Neuronal stem cell (in vitro differentiated cells): ENCODE measurements around the gene OR51B2.
"Not testable (repeated sequence)": the region's sequence is repeated elsewhere in the genome, so short reads cannot be mapped to it uniquely, and the experiment has no call there.

Experiments used
- DNase-seq: peaks from one replicate; pipeline ENCODE4 v3.0.0-alpha.2; 2013; ENCODE audit warnings: low spot score
- H2AFZ ChIP-seq: one replicate; pipeline ENCODE4 v1.6.1; 2013; ENCODE audit warnings: mild to moderate bottlenecking, low read length, inconsistent platforms
- H2AK5ac ChIP-seq: 2 replicates; pipeline ENCODE4 v1.6.1; 2013; ENCODE audit warnings: low read depth, mild to moderate bottlenecking, inconsistent platforms, low read length, moderate library complexity, mixed read lengths
- H2BK120ac ChIP-seq: 2 replicates; pipeline ENCODE4 v1.6.1; 2013; ENCODE audit warnings: low read depth, mild to moderate bottlenecking, inconsistent platforms, low read length, moderate library complexity, mixed read lengths
- H2BK12ac ChIP-seq: one replicate; pipeline ENCODE4 v1.6.1; 2013; ENCODE audit warnings: low read length, inconsistent platforms
- H2BK15ac ChIP-seq: 2 replicates; pipeline ENCODE4 v1.6.1; 2013; ENCODE audit warnings: mild to moderate bottlenecking, low read length, inconsistent platforms, mixed read lengths
- H2BK5ac ChIP-seq: one replicate; pipeline ENCODE4 v1.6.1; 2013; ENCODE audit warnings: inconsistent platforms, mild to moderate bottlenecking, low read length, moderate library complexity
- H3K14ac ChIP-seq: one replicate; pipeline ENCODE4 v1.6.1; 2013; ENCODE audit warnings: low read length, inconsistent platforms
- H3K18ac ChIP-seq: 2 replicates; pipeline ENCODE4 v1.6.1; 2013; ENCODE audit warnings: low read length, inconsistent platforms
- H3K23ac ChIP-seq: 2 replicates; pipeline ENCODE4 v1.6.1; 2013; ENCODE audit warnings: low read depth, mild to moderate bottlenecking, mixed read lengths, low read length, inconsistent platforms; ENCODE audit not compliant: poor library complexity
- H3K27ac ChIP-seq: replicated peaks from 3 replicates; pipeline ENCODE4 v1.5.1; 2013; ENCODE audit warnings: low read length, inconsistent platforms
- H3K27me3 ChIP-seq, 3 experiments: 2 replicates each; pipeline ENCODE4 v1.6.1; 2013; ENCODE audit warnings: low read length in 3 of 3, mild to moderate bottlenecking in 2 of 3, inconsistent platforms in 1 of 3, low read depth in 1 of 3, mixed read lengths in 1 of 3, moderate library complexity in 1 of 3; ENCODE audit not compliant: control insufficient read depth in 3 of 3, insufficient read depth in 3 of 3
- H3K36me3 ChIP-seq, 2 donors: replicated peaks in 1 of 2; 2 replicates each; pipeline ENCODE4 v1.6.1; 2013; ENCODE audit warnings: low read length in 2 of 2; ENCODE audit not compliant: control insufficient read depth in 2 of 2, insufficient read depth in 2 of 2
- H3K4ac ChIP-seq: 2 replicates; pipeline ENCODE4 v1.6.1; 2013; ENCODE audit warnings: inconsistent platforms, mild to moderate bottlenecking, low read length, moderate library complexity
- H3K4me1 ChIP-seq, 2 donors: 1 replicate in 1 of 2; 2 replicates in 1 of 2; pipeline ENCODE4 v1.6.1; 2013; ENCODE audit warnings: low read length in 2 of 2, low read depth in 1 of 2; ENCODE audit not compliant: control insufficient read depth in 2 of 2, insufficient read depth in 1 of 2
- H3K4me2 ChIP-seq: one replicate; pipeline ENCODE4 v1.6.1; 2013; ENCODE audit warnings: mild to moderate bottlenecking, low read length, inconsistent platforms; ENCODE audit not compliant: insufficient read depth, poor library complexity, severe bottlenecking
- H3K4me3 ChIP-seq, 2 donors: 2 replicates each; pipeline ENCODE4 v1.5.1; 2013; ENCODE audit warnings: low read length in 2 of 2, mild to moderate bottlenecking in 2 of 2, inconsistent platforms in 1 of 2, moderate library complexity in 1 of 2
- H3K79me1 ChIP-seq: one replicate; pipeline ENCODE4 v1.6.1; 2013; ENCODE audit warnings: low read depth, mild to moderate bottlenecking, inconsistent platforms, low read length, moderate library complexity
- H3K9ac ChIP-seq: one replicate; pipeline ENCODE4 v1.6.1; 2013; ENCODE audit warnings: mild to moderate bottlenecking, low read depth, low read length, inconsistent platforms; ENCODE audit not compliant: poor library complexity
- H3K9me3 ChIP-seq, 2 donors: replicated peaks in 1 of 2; 2 replicates each; pipeline versions ENCODE3 to v1.6.1; 2013; ENCODE audit warnings: low read length in 2 of 2, mild to moderate bottlenecking in 2 of 2, inconsistent platforms in 1 of 2, low read depth in 1 of 2, mixed read lengths in 1 of 2, moderate library complexity in 1 of 2; ENCODE audit not compliant: control insufficient read depth in 2 of 2, insufficient read depth in 1 of 2
- H4K8ac ChIP-seq: one replicate; pipeline ENCODE4 v1.6.1; 2013; ENCODE audit warnings: low read depth, mild to moderate bottlenecking, inconsistent platforms, low read length, moderate library complexity
- H4K91ac ChIP-seq: one replicate; pipeline ENCODE4 v1.6.1; 2013; ENCODE audit warnings: low read length, low read depth, mild to moderate bottlenecking, inconsistent platforms; ENCODE audit not compliant: poor library complexity
- WGBS, 2 donors: extraction: QIAGEN DNeasy Blood & Tissue Kit; methylation state at CpG; one replicate each; pipeline ENCODE4 v1.1.7; 2013; ENCODE audit warnings: missing lambda C conversion rate in 2 of 2, mixed read lengths in 1 of 2; ENCODE audit not compliant: insufficient read length in 2 of 2, insufficient replicate concordance in 1 of 2; ENCODE audit errors: extremely low coverage in 2 of 2; 5-methylcytosine and 5-hydroxymethylcytosine counted together

OR51B2 gene

DNA sequence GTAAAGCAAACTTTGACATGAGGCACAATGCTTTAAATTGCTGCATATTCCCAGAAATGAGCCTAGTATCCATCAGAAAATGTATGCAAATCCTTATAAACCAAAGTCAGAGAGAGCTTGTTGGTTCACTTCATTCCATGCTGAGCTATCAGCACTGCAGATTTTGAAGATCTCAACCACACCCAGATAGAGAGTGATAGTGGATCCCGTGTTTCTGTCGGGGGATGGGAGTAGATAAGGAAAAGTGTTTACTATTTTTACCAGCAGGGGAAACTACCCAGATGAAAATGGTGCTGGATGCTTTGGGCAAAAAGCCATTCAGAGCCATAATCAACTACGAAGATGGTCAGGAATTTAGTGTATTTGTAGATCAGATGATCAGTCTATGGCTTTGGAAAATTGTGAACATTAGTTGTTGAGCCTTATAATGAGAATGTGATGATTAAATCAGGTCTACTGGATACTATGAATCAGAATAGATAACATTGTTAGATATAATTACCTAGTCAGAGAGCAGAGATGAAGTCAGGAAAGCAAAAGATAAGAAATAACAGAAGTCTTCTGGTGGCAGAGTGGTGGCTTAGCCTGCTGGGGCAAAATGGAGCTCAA is 38.0 kb upstream of the OR51B2 start:
- no peak overlapping the region for H4K91ac ChIP-seq
- H3K79me1 ChIP-seq = no peaks in the 10 kb centered on the region
- H2BK12ac ChIP-seq = no peak overlapping the region
- no peaks in the 10 kb centered on the region for H3K27me3 ChIP-seq
- H2BK15ac ChIP-seq = no peak overlapping the region
- H3K36me3 ChIP-seq = no peaks in the 10 kb centered on the region
- no peak overlapping the region for H2BK5ac ChIP-seq
- H3K4me2 ChIP-seq = no peak overlapping the region
- H4K8ac ChIP-seq = no peak overlapping the region
- WGBS, 2 donors = no CpG with 5 or more reads among the region's 3 CpGs
- no peak overlapping the region for H2BK120ac ChIP-seq
- H2AFZ ChIP-seq = no peak overlapping the region
- H3K9me3 ChIP-seq = no peaks in the 10 kb centered on the region
- DNase-seq = no peak
- H3K9ac ChIP-seq = no peak overlapping the region
- H3K14ac ChIP-seq = no peak overlapping the region
- H3K27ac ChIP-seq = no peak overlapping the region
- H3K4me3 ChIP-seq = no peak overlapping the region
- no peak overlapping the region for H3K18ac ChIP-seq
- no peak overlapping the region for H3K23ac ChIP-seq
- H3K4me1 ChIP-seq = no peaks in the 10 kb centered on the region
- H3K4ac ChIP-seq = no peak overlapping the region
- no peak overlapping the region for H2AK5ac ChIP-seq

DNA sequence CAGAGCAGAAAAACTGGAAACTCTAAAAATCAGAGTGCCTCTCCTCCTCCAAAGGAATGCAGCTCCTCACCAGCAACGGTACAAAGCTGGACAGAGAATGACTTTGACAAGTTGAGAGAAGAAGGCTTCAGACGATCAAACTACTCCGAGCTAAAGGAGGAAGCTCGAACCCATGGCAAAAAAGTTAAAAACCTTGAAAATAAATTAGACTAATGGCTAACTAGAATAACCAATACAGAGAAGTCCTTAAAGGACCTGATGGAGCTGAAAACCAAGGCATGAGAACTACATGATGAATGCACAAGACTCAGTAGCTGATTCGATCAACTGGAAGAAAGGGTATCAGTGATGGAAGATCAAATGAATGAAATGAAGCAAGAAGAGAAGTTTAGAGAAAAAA is 31.9 kb upstream of the OR51B2 start:
- H3K36me3 ChIP-seq, DNase-seq, H2BK120ac ChIP-seq, H2BK15ac ChIP-seq, H3K27me3 ChIP-seq, H3K14ac ChIP-seq, H4K91ac ChIP-seq, H3K4me1 ChIP-seq, H3K27ac ChIP-seq, H3K4ac ChIP-seq, H3K18ac ChIP-seq, H2AFZ ChIP-seq, H3K9ac ChIP-seq, H2BK5ac ChIP-seq, H2BK12ac ChIP-seq, H3K4me2 ChIP-seq, H3K79me1 ChIP-seq, H3K9me3 ChIP-seq, H3K23ac ChIP-seq, H4K8ac ChIP-seq, H3K4me3 ChIP-seq, H2AK5ac ChIP-seq: not testable (repeated sequence)
- WGBS, 2 donors = no CpG with 5 or more reads among the region's 5 CpGs

DNA sequence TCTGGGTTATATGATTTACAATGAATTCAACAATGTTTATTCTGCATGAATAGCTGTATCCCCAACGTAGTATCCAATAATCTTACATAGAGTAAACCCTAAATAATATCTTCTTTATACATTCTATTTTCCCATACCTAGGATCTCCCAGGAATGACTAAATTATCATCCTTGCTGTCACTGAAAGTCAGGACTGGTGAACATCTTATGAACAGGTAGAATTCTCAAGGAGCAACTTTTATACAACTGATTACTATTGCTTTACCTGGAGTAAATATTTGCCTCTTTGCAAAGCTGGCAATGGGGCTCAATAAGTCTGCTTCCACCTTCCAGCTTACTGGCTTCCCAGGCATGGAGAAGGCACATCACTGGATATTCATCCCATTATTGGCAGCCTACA is 27.1 kb upstream of the OR51B2 start, which contains the start of gene OR51B6:
OR51B6 (plus strand) TSS at position 301 of the 400 bp plus-strand sequence; CDS start at position 301, 0 bp downstream.
- H3K14ac ChIP-seq = no peak within 1 kb of the TSS
- H3K4me3 ChIP-seq = no peak within 1 kb of the TSS
- no peak within 1 kb of the TSS for H3K18ac ChIP-seq
- no peak within 1 kb of the TSS for H3K27ac ChIP-seq
- H2BK12ac ChIP-seq = no peak within 1 kb of the TSS
- H3K4me2 ChIP-seq = no peak within 1 kb of the TSS
- no CpG with 5 or more reads among the region's 1 CpG for WGBS, 2 donors
- no peak within 1 kb of the TSS for H2BK15ac ChIP-seq
- no peak within 1 kb of the TSS for H4K91ac ChIP-seq
- H4K8ac ChIP-seq = no peak within 1 kb of the TSS
- no peak within 1 kb of the TSS for H2AFZ ChIP-seq
- H2BK120ac ChIP-seq = no peak within 1 kb of the TSS
- no peaks in the 10 kb centered on the region for H3K9me3 ChIP-seq
- no peak for DNase-seq
- H3K36me3 ChIP-seq = no peaks in the 10 kb centered on the region
- no peak within 1 kb of the TSS for H3K23ac ChIP-seq
- H3K4ac ChIP-seq = no peak within 1 kb of the TSS
- H2AK5ac ChIP-seq = no peak within 1 kb of the TSS
- H3K4me1 ChIP-seq = no peaks in the 10 kb centered on the region
- no peaks in the 10 kb centered on the region for H3K79me1 ChIP-seq
- H2BK5ac ChIP-seq = no peak within 1 kb of the TSS
- no peak within 1 kb of the TSS for H3K9ac ChIP-seq
- H3K27me3 ChIP-seq = no peaks in the 10 kb centered on the region

DNA sequence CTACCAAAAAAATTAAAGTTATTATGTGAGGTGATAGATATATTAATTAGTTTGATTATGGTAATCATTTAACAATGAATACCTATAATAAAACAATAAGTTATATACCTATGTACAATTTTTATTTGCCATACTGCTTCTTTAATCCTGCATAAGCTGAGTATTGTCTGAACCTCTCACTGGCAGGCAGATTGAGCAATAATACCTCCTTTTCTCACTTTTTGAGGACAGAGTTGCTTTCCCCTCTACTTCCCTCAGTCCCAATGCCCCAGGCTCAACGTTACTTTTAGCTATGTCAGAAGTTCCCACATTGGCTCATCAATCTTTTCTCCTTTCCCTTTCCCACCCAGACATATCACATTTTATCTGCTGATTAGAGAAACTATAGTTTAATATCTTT is 25.5 kb upstream of the OR51B2 start:
- Histone ChIP-seq H2BK15ac (no peak overlapping the region), H3K36me3 (no peaks in the 10 kb centered on the region), H4K8ac (no peak overlapping the region), H3K4ac (no peak overlapping the region), H3K18ac (no peak overlapping the region), H3K79me1 (no peaks in the 10 kb centered on the region), H3K4me1 (no peaks in the 10 kb centered on the region), H2BK120ac (no peak overlapping the region), H2BK12ac (no peak overlapping the region), H3K27me3 (no peaks in the 10 kb centered on the region), H4K91ac (no peak overlapping the region), H3K4me3 (no peak overlapping the region), H2AK5ac (no peak overlapping the region), H3K14ac (no peak overlapping the region), H3K9ac (no peak overlapping the region), H3K9me3 (no peaks in the 10 kb centered on the region), H2AFZ (no peak overlapping the region), H3K23ac (no peak overlapping the region), H3K27ac (no peak overlapping the region), H3K4me2 (no peak overlapping the region), H2BK5ac (no peak overlapping the region)
- WGBS, 2 donors = no CpG with 5 or more reads among the region's 1 CpG
- DNase-seq = no peak
